Stimulated activated CD4-positive, alpha-beta T cell treated with anti-CD3 and anti-CD28 coated beads, Interleukin-4, amount 100 ng/mL, for 48 hours (primary cell): ENCODE data around the gene HPCA.

Experiments
- DNase-seq, 2 donors: peaks; one replicate each; pipeline ENCODE4 v3.0.0-alpha.2; 2020; ENCODE audit warnings: low read depth in 2 of 2

The HPCA gene

DNA sequence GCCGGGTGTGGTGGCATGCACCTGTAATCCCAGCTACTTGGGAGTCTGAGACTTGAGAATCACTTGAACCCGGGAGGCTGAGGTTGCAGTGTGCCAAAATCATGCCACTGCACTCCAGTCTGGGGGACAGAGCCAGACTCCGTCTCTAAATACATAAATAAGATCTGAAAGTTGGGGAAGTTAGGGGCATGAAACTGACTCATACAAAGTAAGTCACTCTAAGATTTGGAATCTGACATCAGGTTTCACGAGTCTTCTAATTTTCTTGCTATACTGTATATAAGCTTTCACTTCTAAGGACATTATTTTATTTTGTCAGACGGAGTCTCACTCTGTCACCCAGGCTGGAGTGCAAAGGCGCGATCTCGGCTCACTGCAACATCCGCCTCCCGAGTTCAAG lies 48.2 kb downstream of the HPCA start:
- no peak for DNase-seq

- no peak for DNase-seq
Measured at GRCh38 chr1:32937061-32937460, 50.8 kb downstream of the HPCA start.

GRCh38 chr1:32939655-32940371 lies 53.5 kb downstream of the HPCA start:
- DNase-seq: no peak

- no peak for DNase-seq
Measured at GRCh38 chr1:32944180-32944579, 57.9 kb downstream of the HPCA start.
